GM23338 (cell line): ENCODE results near the gene TSACC. TPM values are rescaled to one million over a fixed set of nuclear protein-coding genes. Genes with fewer than 3 reads are reported as not detected.

Experiments
- ATAC-seq: fragments of 200-7000 bp; cut with Tn5 transposase; 3 replicates; pipeline ENCODE4 v1.9.1; 2020
- DNase-seq: peaks from one replicate; pipeline ENCODE4 v3.0.0-alpha.2; 2015; ENCODE audit warnings: low spot score
- H2AFZ ChIP-seq: fragments of 200-600 bp; sonication (generic); 2 replicates; pipeline ENCODE4 v1.8.0; 2016; ENCODE audit warnings: antibody characterized with exemption, mild to moderate bottlenecking, moderate library complexity
- H3F3A ChIP-seq: fragments of 200-600 bp; sonication (generic); replicated peaks from 2 replicates; pipeline ENCODE4 v1.8.0; 2017; ENCODE audit warnings: antibody characterized with exemption, mixed run types, low read depth
- H3K27ac ChIP-seq: fragments of 200-600 bp; sonication (generic); 2 replicates; pipeline ENCODE4 v1.6.1; 2016; ENCODE audit warnings: low read depth
- H3K27me3 ChIP-seq: fragments of 200-600 bp; sonication (generic); 2 replicates; pipeline ENCODE4 v1.8.0; 2016; ENCODE audit warnings: mild to moderate bottlenecking, mixed run types, moderate library complexity; ENCODE audit not compliant: insufficient read depth
- H3K36me3 ChIP-seq: fragments of 200-600 bp; sonication (generic); 2 replicates; pipeline ENCODE4 v1.8.0; 2016; ENCODE audit warnings: mild to moderate bottlenecking; ENCODE audit not compliant: insufficient read depth
- H3K4me1 ChIP-seq: fragments of 200-600 bp; sonication (generic); 2 replicates; pipeline ENCODE4 v1.8.0; 2016; ENCODE audit warnings: mild to moderate bottlenecking, moderate library complexity; ENCODE audit not compliant: insufficient read depth
- H3K4me2 ChIP-seq: fragments of 200-600 bp; sonication (generic); 2 replicates; pipeline ENCODE4 v1.7.1; 2017; ENCODE audit warnings: mixed run types
- H3K4me3 ChIP-seq: fragments of 200-600 bp; sonication (generic); 2 replicates; pipeline ENCODE4 v1.6.1; 2016; ENCODE audit warnings: mixed run types
- H3K79me2 ChIP-seq: fragments of 200-600 bp; sonication (generic); replicated peaks from 2 replicates; pipeline ENCODE4 v1.8.0; 2017; ENCODE audit warnings: mild to moderate bottlenecking; ENCODE audit not compliant: insufficient read depth
- H3K9me2 ChIP-seq: fragments of 200-600 bp; sonication (generic); 2 replicates; pipeline ENCODE4 v1.8.0; 2017; ENCODE audit not compliant: insufficient read depth
- H4K20me1 ChIP-seq: fragments of 200-600 bp; sonication (generic); replicated peaks from 2 replicates; pipeline ENCODE4 v1.8.0; 2017; ENCODE audit warnings: mild to moderate bottlenecking; ENCODE audit not compliant: insufficient read depth
- H3K27ac Mint-ChIP-seq: 2 replicates; pipeline ENCODE4 v1.8.0; 2020; ENCODE audit warnings: inconsistent platforms, mild to moderate bottlenecking, moderate library complexity, mixed read lengths
- H3K27me3 Mint-ChIP-seq: 3 replicates; pipeline ENCODE4 v1.8.0; 2022; ENCODE audit warnings: low read depth, mild to moderate bottlenecking, moderate library complexity, mixed read lengths, inconsistent platforms; ENCODE audit not compliant: insufficient read depth, poor library complexity
- H3K36me3 Mint-ChIP-seq: 3 replicates; pipeline ENCODE4 v1.8.0; 2021; ENCODE audit warnings: low read depth, mild to moderate bottlenecking, inconsistent platforms, moderate library complexity, mixed read lengths
- H3K4me1 Mint-ChIP-seq: 3 replicates; pipeline ENCODE4 v1.8.0; 2020; ENCODE audit warnings: mild to moderate bottlenecking, inconsistent platforms, mixed read lengths
- H3K4me3 Mint-ChIP-seq: 3 replicates; pipeline ENCODE4 v1.8.0; 2021; ENCODE audit warnings: moderate library complexity, mild to moderate bottlenecking, inconsistent platforms, mixed read lengths
- H3K9me3 Mint-ChIP-seq: 3 replicates; pipeline ENCODE4 v1.8.0; 2020; ENCODE audit warnings: moderate library complexity, mild to moderate bottlenecking, inconsistent platforms, mixed read lengths
- CREB1 ChIP-seq: fragments of 250-450 bp; sonication (Bioruptor Pico); IDR thresholded peaks from 2 replicates; pipeline ENCODE4 v1.5.0; 2020; ENCODE audit warnings: low read depth, mild to moderate bottlenecking, moderate library complexity
- JUNB ChIP-seq: IDR thresholded peaks from one replicate; pipeline ENCODE4 v1.6.1; 2016; ENCODE audit warnings: antibody characterized with exemption; ENCODE audit not compliant: unreplicated experiment
- NANOG ChIP-seq: IDR thresholded peaks from 2 replicates; pipeline ENCODE4 v1.6.1; 2016; ENCODE audit warnings: antibody characterized with exemption, borderline replicate concordance
- POLR2AphosphoS5 ChIP-seq: IDR thresholded peaks from 2 replicates; pipeline ENCODE4 v1.6.1; 2016; ENCODE audit warnings: antibody characterized with exemption, low read depth
- STAT1 ChIP-seq: IDR thresholded peaks from one replicate; pipeline ENCODE4 v1.6.1; 2016; ENCODE audit warnings: antibody characterized with exemption; ENCODE audit not compliant: unreplicated experiment
- ZNF331 ChIP-seq: fragments of 250-450 bp; sonication (Bioruptor Pico); IDR thresholded peaks from 2 replicates; pipeline ENCODE4 v1.5.0; 2020; ENCODE audit warnings: low read depth, mild to moderate bottlenecking, moderate library complexity
- long read RNA-seq: library from polyadenylated mRNA; unstranded; transcript quantifications from one replicate; pipeline ENCODE4 v2.0.0, GENCODE V29; 2020; ENCODE audit not compliant: unreplicated experiment
- polyA plus RNA-seq: library from polyadenylated mRNA; unstranded; fragments of >200 nt; fragmentation: Nextera tagmentation; extraction: Ambion mirVana; gene quantifications from 2 replicates; pipeline ENCODE4 v1.2.1, GENCODE V29; 2016
- total RNA-seq: library from RNA; depleted of rRNA; stranded (reverse); fragments of >200 nt; shearing (Covaris generic); gene quantifications from 2 replicates; pipeline ENCODE4 v1.2.3, GENCODE V29; 2014; rRNA removed
- TF ChIP-seq, protein P1 (sequence below), 2 experiments: fragments of 200-600 bp in 1 of 2; sonication (generic) in 1 of 2; conservative IDR thresholded peaks; 2 replicates each; pipeline versions ENCODE4 v1.5.1 to v1.6.1; 2016 to 2017; ENCODE audit warnings: antibody characterized with exemption in 2 of 2, low read depth in 2 of 2, mild to moderate bottlenecking in 2 of 2, moderate library complexity in 1 of 2
- TF ChIP-seq, protein P2 (sequence below): IDR thresholded peaks from 2 replicates; pipeline ENCODE4 v1.6.1; 2016; ENCODE audit warnings: antibody characterized with exemption
- TF ChIP-seq, protein P3 (sequence below): IDR thresholded peaks from one replicate; pipeline ENCODE4 v1.6.1; 2018; ENCODE audit warnings: antibody characterized with exemption; ENCODE audit not compliant: unreplicated experiment

TSACC gene
- total RNA-seq (0.66 and 2.5 TPM in 2 replicates), polyA plus RNA-seq (9.3 and 9.8 TPM in 2 replicates)
- long read RNA-seq, partial matches to known transcripts: 0 of 2 reads
- long read RNA-seq, other reads (novel, unspliced or antisense): 1 of 2 reads

DNA sequence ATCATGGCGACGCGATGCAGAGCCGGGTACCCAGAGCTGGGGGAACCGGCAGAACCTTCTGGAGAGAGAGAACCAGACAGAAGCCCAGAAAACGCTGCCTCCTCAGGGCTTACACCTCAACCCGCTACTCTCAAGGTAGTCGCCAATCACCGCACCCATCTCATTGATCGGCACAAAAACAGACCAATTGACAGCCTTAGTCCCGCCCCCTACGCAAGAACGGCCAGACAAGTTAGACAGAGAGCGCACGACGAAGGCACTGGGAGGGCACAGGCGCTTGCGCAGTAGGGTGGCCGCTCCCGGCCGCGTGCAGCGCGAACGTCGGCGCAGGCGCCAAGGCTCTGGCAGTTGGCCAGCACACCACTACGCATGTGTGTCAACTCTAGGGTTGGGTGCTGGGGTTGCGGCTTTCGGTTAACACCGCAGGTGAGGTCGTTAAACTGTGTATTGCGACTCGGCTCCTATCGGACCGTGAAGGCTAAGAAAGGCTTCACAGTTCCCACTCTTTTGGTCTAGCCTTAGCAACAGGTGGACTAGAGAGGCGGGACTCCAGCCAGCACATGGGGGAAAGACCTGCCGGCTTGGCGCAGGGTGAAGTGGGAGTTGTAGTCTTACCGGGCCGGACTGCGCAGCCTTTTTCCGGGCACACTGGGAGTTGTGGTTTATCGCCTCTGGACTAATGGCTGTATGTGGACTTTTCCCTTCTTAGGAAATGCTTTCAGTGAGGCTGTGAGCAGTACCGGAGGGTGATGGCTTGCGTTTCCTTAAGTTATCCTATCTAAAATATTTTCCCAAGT, at the start of gene TSACC, which contains the start of gene CCT3:
TSS of gene TSACC (plus strand) at position 347 of the 797 bp plus-strand sequence. CDS start 1,232 bp downstream, outside the sequence.
TSS of gene CCT3 (minus strand) at position 113 of the 797 bp plus-strand sequence. CDS start at position 5, 108 bp downstream.
- peak; percentile 96 for ATAC-seq

More for the DNA sequence above, at the start of gene TSACC, which contains the start of gene CCT3:
- H3K36me3 Mint-ChIP-seq: peaks cover 47% of the 10 kb centered on the region
- H3K27ac ChIP-seq: peak within 1 kb of the TSS; percentile 72; the same call in 1 of the 2 replicates
- TF ChIP-seq NANOG (no peak), ZNF331 (CRISPR knock-in tag) (no peak), POLR2AphosphoS5 (peak; percentile 89), JUNB (no peak), CREB1 (CRISPR knock-in tag) (peak; percentile 91), STAT1 (no peak)
- TF ChIP-seq, protein P1, sequence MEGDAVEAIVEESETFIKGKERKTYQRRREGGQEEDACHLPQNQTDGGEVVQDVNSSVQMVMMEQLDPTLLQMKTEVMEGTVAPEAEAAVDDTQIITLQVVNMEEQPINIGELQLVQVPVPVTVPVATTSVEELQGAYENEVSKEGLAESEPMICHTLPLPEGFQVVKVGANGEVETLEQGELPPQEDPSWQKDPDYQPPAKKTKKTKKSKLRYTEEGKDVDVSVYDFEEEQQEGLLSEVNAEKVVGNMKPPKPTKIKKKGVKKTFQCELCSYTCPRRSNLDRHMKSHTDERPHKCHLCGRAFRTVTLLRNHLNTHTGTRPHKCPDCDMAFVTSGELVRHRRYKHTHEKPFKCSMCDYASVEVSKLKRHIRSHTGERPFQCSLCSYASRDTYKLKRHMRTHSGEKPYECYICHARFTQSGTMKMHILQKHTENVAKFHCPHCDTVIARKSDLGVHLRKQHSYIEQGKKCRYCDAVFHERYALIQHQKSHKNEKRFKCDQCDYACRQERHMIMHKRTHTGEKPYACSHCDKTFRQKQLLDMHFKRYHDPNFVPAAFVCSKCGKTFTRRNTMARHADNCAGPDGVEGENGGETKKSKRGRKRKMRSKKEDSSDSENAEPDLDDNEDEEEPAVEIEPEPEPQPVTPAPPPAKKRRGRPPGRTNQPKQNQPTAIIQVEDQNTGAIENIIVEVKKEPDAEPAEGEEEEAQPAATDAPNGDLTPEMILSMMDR (conservative IDR thresholded peaks at IDR 0.05; ENCODE audit: low read depth in 2 of 2): 0 out of 4 replicates have a peak, but pooled peaks of 1 of the 2 experiments have one; percentile 5
- TF ChIP-seq, protein P2, sequence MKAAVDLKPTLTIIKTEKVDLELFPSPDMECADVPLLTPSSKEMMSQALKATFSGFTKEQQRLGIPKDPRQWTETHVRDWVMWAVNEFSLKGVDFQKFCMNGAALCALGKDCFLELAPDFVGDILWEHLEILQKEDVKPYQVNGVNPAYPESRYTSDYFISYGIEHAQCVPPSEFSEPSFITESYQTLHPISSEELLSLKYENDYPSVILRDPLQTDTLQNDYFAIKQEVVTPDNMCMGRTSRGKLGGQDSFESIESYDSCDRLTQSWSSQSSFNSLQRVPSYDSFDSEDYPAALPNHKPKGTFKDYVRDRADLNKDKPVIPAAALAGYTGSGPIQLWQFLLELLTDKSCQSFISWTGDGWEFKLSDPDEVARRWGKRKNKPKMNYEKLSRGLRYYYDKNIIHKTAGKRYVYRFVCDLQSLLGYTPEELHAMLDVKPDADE: peak; percentile 97
- TF ChIP-seq, protein P3, sequence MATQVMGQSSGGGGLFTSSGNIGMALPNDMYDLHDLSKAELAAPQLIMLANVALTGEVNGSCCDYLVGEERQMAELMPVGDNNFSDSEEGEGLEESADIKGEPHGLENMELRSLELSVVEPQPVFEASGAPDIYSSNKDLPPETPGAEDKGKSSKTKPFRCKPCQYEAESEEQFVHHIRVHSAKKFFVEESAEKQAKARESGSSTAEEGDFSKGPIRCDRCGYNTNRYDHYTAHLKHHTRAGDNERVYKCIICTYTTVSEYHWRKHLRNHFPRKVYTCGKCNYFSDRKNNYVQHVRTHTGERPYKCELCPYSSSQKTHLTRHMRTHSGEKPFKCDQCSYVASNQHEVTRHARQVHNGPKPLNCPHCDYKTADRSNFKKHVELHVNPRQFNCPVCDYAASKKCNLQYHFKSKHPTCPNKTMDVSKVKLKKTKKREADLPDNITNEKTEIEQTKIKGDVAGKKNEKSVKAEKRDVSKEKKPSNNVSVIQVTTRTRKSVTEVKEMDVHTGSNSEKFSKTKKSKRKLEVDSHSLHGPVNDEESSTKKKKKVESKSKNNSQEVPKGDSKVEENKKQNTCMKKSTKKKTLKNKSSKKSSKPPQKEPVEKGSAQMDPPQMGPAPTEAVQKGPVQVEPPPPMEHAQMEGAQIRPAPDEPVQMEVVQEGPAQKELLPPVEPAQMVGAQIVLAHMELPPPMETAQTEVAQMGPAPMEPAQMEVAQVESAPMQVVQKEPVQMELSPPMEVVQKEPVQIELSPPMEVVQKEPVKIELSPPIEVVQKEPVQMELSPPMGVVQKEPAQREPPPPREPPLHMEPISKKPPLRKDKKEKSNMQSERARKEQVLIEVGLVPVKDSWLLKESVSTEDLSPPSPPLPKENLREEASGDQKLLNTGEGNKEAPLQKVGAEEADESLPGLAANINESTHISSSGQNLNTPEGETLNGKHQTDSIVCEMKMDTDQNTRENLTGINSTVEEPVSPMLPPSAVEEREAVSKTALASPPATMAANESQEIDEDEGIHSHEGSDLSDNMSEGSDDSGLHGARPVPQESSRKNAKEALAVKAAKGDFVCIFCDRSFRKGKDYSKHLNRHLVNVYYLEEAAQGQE: peak; percentile 10
- H3K4me3 Mint-ChIP-seq: peak within 1 kb of the TSS; percentile 100
- H3K27ac Mint-ChIP-seq: peak within 1 kb of the TSS; percentile 98
- no peaks in the 10 kb centered on the region for H3K27me3 ChIP-seq
- H3K4me3 ChIP-seq: peak within 1 kb of the TSS; percentile 95
- peaks cover 6% of the 10 kb centered on the region; the same call in 1 of the 3 replicates for H3K9me3 Mint-ChIP-seq
- H3K4me1 Mint-ChIP-seq: peaks cover 13% of the 10 kb centered on the region
- H3K4me2 ChIP-seq: peak within 1 kb of the TSS; percentile 85
- H4K20me1 ChIP-seq: peaks cover 35% of the 10 kb centered on the region
- H3K36me3 ChIP-seq: peaks cover 22% of the 10 kb centered on the region
- peak; percentile 100 for DNase-seq
- peak within 1 kb of the TSS; percentile 83 for H2AFZ ChIP-seq
- peaks cover 10% of the 10 kb centered on the region for H3K27me3 Mint-ChIP-seq
- peaks cover 46% of the 10 kb centered on the region for H3K79me2 ChIP-seq
- peaks cover 9% of the 10 kb centered on the region for H3K4me1 ChIP-seq
- H3K9me2 ChIP-seq: no peaks in the 10 kb centered on the region
- H3F3A ChIP-seq: peaks cover 16% of the 10 kb centered on the region; the same call in 1 of the 2 replicates
